Measurements from ENCODE around the gene TRNP1.

DNA sequence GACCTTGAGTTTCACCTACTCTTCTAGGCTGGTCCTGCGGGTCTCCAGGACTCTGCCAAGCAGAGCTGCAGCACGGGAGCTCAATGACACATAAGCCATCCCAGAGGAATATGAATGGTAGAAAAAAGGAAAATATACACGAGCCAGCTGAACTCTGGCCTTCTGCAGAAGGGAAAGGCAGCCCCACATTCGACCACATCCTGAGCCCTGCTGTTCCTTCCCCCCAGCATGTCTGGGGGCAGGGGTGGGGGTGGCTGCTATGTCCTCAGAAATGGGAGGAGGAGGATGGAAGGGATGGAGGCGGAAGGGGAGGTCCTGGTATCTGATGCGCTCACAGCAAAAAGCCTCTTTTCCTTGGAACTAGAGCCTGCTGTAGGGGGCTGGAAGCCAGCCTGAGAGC lies 21.1 kb upstream of the TRNP1 start:
- TF ChIP-seq, protein P1, sequence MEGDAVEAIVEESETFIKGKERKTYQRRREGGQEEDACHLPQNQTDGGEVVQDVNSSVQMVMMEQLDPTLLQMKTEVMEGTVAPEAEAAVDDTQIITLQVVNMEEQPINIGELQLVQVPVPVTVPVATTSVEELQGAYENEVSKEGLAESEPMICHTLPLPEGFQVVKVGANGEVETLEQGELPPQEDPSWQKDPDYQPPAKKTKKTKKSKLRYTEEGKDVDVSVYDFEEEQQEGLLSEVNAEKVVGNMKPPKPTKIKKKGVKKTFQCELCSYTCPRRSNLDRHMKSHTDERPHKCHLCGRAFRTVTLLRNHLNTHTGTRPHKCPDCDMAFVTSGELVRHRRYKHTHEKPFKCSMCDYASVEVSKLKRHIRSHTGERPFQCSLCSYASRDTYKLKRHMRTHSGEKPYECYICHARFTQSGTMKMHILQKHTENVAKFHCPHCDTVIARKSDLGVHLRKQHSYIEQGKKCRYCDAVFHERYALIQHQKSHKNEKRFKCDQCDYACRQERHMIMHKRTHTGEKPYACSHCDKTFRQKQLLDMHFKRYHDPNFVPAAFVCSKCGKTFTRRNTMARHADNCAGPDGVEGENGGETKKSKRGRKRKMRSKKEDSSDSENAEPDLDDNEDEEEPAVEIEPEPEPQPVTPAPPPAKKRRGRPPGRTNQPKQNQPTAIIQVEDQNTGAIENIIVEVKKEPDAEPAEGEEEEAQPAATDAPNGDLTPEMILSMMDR (IDR thresholded peaks at IDR 0.05; ENCODE audit: poor library complexity, severe bottlenecking): no peak
- TF ChIP-seq, protein P2, sequence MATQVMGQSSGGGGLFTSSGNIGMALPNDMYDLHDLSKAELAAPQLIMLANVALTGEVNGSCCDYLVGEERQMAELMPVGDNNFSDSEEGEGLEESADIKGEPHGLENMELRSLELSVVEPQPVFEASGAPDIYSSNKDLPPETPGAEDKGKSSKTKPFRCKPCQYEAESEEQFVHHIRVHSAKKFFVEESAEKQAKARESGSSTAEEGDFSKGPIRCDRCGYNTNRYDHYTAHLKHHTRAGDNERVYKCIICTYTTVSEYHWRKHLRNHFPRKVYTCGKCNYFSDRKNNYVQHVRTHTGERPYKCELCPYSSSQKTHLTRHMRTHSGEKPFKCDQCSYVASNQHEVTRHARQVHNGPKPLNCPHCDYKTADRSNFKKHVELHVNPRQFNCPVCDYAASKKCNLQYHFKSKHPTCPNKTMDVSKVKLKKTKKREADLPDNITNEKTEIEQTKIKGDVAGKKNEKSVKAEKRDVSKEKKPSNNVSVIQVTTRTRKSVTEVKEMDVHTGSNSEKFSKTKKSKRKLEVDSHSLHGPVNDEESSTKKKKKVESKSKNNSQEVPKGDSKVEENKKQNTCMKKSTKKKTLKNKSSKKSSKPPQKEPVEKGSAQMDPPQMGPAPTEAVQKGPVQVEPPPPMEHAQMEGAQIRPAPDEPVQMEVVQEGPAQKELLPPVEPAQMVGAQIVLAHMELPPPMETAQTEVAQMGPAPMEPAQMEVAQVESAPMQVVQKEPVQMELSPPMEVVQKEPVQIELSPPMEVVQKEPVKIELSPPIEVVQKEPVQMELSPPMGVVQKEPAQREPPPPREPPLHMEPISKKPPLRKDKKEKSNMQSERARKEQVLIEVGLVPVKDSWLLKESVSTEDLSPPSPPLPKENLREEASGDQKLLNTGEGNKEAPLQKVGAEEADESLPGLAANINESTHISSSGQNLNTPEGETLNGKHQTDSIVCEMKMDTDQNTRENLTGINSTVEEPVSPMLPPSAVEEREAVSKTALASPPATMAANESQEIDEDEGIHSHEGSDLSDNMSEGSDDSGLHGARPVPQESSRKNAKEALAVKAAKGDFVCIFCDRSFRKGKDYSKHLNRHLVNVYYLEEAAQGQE (IDR thresholded peaks at IDR 0.05; ENCODE audit: borderline replicate concordance): no peak
